NCI-H748 (cell line): ENCODE results near the gene DDX31.

Experiments
- DNase-seq: peaks from one replicate; lab custom pipeline; 2025; ENCODE audit not compliant: unreplicated experiment; lab: John Stamatoyannopoulos, UW

The DDX31 gene

DNA sequence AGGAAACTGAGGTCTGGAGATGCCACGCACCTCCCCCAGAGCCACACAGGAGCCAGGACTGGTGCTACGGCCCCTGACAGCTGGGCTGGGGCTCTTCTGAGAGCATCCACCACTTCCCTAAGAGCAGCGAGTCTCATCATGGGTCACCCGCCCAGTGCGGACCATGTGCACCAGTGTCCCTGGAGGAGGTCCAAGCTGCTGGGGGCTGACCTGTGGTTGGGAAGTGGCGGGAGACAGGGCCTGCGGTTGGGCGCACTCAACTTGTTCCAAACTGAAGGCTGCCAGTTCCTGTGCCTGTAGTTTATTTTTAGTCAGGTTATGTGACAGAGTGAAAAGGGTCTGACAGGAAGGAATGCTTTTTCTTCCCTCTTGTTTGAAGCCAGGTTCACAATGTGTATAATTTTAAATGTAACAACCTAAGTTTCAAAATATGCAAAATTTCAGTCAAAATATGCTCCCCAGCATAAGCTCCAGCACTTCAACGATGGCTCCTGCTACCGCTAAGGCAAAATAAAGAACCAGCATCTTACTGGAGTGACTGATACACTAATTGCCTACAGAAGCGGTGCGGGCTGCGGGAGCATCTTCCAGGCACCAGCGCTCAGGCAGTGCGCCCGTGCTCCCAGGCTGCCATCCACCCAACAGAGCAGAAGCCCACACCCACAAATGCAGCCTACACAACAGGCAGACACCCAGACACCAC, 72.6 kb downstream of the DDX31 start:
- no peak for DNase-seq

DNA sequence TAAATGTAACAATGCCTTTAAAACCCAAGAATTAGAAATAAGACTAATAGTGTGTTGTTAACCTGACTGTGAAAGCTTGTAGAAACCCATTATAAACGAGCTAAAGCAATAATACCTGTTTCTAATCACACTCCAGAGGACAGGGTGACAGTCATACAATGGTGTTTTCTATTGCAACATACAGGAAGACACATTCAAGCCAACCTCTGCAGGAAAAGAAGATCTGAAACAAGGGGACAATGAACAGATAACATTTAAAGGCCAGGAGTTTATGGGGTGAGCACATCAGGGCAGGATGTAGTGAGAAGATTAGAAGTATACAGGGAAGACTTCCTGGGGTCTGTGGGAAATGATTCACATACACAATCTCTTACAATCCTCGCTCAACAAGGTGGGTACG, 73.6 kb downstream of the DDX31 start:
- no peak for DNase-seq

DNA sequence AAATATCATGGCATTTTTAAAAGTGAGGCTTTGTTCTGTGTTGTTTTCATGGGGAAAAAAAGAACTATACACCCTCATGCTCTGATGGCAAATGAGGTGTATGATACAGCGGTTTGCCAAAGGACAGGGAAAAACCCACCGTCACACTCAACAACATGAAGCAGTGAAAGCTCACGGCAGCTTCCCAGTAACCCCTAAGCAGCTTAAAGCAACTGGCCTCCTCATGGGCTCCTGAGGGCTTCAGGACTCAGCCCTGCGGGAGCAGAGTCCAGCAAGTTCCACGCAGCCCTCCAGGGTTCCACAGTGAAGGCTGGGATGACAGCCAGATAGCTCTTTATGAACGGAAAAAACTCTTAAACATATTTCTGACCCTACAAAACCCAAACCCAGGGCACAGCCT, 74.5 kb downstream of the DDX31 start:
- DNase-seq: no peak

DNA sequence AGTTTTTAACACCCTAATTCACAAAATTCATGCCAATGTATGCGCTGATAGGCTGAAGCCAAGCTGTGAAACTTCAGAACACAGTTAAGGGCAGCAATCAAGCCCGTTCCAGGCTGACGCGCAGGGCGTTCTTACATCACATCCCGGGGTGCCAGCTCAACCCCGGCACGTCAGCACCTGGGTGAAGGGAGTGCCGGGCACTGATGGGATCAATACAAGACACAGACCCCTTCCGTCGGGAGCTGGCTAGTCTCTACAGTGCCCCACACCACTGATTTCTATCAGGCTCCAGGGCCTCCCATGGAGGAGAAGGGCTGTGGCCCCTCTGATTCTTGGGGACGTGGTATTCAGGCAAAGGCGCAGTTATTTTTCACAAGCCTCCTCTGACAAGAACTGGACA, 75.4 kb downstream of the DDX31 start:
- no peak for DNase-seq

DNA sequence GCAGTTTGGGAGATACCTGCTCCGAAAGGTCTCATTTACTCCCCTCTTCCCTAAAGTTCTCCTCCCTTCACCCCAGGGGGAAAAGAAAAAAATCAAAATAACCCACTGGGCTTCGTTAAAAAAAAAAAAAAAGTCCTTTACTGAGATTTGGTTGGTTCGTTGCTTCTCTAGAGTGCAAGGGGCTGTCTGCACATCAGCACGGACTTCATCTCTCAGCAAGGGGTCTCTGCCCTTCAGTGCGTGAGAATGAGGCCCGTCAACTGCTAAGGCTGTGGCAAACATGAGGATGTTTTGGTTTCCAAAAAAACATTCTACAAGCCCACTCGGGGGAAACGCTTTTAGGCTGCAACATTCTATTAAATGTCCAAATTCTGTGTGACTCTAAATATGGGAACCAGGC, 77.3 kb downstream of the DDX31 start:
- DNase-seq: no peak

DNA sequence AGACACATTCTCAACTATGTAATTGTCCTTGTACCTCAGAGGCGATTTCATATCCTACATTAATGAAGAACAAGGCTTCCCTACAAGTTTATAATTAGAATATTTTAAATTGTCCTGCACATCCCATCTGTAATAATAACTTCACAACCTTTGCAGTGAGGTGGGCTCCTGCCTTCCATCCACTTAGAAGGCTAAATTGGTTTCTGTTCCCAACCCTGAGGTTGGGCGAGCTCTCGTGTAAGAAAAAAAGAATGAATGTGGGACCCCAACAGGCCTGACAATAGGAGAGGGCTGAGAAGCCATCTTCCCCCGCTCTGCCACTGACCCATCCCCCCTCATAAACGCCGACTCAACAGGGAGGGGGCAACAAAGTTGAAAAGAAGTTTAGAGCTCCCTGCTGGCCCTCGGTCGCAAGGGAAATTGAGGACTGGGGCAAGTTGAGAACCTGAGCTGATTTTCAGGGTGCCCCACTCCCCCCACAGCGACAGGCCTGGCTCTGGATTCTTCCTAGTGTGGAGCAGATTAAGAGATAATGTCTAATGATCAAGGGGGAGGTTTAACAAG, 78.0 kb downstream of the DDX31 start:
- DNase-seq: no peak

DNA sequence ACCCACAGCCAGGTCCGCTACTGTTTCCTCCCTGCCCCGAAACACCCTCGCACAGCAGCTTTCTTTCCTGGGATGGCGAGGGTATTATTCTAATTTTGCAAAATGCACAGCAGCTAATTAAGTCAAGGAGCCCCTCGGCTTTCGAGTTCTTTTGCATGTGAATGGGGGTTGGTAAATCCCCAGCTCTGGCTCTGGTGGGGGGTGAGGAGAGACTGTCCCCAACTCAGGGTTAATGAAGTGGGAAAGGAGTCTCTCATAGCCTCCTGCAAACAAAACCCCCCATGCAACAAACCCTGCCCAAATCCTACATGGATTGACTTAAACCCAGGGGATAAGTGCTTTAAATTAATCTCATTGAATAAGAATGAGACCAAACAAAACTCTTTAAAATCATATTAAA, 78.5 kb downstream of the DDX31 start:
- DNase-seq: no peak

DNA sequence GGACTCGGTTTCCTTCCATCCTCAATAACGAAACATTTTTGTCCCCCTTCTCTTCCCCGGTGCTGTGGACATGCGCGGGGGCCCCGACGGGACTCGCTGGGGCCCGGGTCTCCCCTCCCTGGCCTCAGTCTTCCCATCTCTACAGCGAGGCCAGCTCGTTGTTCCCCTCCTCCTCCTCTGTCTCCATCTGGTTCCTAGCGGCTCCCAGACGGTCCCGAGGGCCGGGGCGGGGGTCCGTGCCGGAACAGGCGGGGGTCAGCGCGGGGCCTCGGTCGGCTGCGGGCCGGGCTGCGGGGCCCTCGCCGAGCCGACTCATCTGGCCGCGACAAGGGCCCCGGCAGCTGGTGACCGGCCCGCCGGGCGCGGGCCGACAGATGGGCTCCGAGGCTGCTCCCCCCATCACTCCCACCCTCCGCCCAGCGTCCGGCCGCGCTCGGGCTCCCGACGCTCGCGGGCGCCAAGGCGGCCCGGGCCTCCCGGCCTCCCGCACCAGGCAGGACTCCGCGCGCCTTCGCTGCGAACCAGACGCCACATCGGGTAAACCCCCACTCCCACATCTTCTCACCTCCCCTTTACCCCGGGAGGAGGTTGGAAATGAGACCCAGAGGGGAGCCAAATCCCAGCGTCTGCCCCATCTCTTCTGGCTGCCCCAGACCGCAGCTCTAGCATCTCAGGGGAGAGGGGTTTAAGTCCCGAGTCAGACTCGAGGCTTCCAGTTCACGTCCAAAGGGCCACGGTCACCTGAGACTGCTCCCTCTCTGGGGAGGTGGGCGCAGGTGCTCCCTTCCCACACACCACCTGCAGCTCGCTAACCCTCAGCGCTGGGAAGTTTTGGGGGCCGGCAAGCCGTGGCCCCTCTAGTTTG, 79.2 kb downstream of the DDX31 start:
- no peak for DNase-seq

DNA sequence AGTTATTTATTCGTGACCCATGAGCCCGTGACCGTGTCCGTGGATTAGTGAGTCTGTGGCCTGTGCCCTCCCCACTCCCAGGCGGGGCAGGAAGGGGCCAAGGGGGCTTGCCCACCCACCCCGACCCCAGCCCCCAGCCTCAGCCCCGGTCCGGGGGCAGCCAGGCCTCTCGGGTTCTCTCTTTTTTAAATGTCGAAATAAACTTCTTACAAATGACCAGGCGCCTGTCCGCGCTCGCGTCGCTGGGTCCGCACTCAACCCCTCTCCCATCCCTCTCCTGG, 79.8 kb downstream of the DDX31 start:
- no peak for DNase-seq

DNA sequence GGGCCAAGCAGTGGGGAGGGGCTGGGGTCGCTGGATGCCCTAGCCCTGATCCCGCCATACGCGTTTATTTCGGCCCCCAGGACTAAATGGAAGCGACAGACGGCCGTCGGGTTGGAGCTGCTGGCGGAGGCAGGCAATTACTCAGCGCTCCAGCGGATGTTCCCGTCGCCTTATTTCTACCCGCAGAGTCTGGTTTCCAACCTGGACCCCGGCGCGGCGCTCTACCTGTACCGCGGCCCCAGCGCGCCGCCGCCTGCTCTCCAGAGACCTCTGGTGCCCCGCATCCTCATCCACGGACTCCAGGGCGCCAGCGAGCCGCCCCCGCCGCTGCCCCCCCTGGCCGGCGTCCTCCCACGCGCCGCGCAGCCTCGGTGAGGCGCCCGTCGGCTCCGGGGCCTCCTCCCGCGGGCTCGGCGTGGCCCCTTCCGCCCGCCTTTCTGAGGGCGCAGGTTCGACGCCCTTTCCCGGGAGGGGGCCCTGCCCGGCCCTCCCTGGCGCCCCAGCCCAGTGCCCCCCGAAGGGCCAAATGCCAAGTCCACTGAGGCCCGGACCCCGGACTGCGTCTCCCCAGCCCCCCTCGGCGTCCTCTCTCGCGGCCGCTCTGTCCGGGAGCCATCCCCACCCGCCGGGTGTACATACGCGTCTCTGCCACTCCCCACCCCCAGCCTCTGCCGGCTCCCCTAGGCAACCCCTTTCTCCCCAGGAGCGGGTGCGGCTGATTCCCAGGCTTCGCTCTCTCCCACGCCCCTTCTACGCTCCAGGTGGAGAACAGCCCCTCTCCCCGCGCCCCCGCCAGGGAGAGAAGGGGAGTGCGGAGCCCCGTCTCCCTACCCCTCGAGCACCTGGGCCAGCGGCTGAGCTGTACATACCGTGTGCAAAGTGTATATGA, 80.4 kb downstream of the DDX31 start:
- DNase-seq: peak; percentile 26

DNA sequence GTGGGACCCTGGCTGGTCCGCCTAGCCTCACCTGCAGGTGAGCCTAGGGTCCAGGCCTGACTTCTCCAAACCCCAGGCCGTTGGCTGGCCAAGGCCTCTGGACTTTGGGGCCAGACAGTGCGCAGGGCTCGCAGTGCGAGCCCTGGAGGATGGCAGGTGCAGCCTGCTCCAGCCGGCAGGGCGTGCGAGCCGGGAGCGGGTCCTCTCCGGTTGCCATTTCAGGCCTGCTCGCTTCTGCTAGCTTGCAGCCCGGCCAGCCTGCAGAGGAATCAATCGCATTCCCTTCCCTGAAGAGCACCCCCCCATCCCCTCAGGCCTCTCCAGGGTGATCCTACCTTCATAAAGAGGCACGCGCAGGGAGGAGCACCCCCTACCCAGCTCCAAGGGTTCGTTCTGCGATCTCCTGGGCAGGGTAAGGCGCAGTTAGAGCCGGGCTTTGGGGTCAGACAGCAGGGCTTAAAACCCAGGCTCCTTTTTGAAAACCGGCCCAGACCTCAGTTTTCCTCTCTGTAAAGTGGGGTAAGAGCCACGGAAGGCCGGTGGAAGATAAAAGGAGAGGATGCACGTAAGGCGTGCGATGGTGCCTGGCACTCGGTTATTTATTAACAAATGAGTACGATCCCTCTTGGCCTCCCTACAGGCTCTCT, 81.2 kb downstream of the DDX31 start:
- no peak for DNase-seq

DNA sequence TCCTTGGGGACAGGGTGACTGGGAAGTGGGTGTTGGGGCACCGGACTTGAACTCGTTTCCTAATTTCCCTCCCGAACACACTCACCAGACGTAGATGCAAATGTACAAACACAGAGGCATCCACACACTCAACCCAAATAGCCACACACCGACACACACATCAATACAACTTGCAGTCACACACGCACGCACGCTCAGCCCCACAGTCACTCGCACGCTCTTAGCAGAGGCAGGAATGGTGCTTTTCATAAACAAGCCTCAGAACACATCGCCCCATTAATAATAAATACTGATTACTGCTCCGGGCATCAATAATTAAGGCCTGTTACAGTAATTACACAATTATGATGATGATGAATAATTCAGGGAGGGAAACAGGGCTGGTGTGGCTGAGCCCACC, 81.7 kb downstream of the DDX31 start:
- no peak for DNase-seq

DNA sequence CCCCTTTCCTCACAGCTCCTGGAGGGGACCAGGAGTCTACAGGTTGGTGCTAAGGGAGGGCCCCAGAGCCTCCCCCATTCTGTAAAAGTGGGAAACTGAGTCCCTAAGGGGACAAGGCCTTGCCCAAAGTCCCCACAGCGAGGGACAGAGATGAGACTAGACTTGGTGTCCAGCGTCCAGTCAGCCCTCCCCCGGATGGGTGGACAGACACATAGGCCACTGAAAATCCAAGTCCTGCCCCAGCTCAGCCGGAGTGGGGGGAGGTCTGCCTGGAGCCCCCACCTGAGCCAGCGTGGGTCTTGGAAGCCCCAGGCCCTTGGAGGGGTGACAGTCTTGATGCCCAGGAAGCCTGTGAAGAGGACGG, 82.2 kb downstream of the DDX31 start:
- DNase-seq: no peak

DNA sequence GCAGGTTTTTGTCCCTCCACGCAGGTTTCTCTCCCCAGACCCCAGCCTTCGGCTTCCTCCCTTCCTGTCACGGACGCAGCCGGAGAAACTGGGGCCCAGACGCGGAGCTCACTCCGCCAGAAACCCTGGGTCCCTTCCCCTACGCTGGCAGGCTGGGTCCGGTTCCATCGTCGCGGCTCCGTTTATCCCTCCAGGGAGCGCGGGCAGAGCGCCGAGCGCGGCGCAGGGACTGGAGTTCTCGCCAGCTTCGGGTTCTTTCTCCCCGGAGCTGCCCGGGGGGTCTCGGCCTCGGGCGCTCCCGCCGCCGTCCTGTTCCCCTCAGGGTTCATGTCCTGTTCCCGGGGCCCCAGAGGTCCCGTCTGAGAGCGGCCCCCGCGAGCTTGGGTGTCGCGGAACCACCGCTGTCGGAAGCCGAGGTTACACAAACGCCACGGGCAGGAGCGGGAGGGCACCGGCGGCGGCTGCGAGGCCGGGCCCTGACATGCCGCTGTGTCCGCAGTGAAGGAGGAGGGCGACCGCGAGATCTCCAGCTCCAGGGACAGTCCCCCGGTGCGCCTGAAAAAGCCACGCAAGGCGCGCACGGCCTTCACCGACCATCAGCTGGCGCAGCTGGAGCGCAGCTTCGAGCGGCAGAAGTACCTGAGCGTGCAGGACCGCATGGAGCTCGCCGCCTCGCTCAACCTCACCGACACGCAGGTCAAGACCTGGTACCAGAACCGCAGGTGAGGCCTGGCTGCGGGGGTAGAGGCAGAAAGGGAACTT, 82.8 kb downstream of the DDX31 start:
- DNase-seq: peak; percentile 72

DNA sequence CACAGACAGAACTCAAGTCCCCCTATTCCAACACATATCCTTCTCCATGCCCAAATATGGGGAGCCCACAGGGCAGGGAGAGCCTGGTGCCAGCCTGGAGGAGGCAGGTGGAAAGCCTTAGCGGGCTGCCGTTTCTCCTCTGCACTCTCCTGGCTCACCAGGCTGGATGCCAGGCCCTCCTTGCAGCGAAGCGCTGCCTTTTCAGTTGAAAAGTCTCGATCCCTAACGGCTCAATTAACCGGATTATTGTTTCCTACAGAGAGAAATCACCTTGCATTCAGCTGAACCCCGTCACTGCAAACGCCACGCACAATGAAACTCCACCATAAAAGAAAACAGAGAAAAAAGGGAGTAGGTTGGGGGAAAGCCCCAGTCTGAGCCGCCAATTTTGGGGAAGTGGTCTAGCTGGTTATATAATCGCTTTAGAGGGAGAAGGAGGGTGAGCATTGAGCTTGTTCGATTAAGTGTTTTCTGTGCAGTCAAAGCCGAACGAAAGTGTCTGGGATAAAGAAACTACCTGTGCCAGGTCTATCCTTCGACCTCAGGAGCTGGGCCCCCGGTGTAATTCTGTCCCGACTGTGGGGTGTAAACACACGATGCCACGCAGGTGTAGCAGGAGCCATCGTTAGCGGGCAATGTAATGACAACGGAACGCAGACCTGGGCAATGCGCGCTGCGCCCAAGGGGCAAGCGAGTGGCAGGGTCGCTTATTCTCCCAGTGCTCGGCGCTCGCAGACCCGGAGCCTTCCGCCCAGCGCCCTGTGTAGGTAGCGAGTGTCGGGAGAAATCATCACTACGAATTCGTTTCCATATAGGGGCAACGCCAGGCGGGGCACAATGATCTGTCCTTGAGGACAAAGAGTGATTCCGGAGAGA, 83.6 kb downstream of the DDX31 start:
- peak; percentile 72 for DNase-seq

DNA sequence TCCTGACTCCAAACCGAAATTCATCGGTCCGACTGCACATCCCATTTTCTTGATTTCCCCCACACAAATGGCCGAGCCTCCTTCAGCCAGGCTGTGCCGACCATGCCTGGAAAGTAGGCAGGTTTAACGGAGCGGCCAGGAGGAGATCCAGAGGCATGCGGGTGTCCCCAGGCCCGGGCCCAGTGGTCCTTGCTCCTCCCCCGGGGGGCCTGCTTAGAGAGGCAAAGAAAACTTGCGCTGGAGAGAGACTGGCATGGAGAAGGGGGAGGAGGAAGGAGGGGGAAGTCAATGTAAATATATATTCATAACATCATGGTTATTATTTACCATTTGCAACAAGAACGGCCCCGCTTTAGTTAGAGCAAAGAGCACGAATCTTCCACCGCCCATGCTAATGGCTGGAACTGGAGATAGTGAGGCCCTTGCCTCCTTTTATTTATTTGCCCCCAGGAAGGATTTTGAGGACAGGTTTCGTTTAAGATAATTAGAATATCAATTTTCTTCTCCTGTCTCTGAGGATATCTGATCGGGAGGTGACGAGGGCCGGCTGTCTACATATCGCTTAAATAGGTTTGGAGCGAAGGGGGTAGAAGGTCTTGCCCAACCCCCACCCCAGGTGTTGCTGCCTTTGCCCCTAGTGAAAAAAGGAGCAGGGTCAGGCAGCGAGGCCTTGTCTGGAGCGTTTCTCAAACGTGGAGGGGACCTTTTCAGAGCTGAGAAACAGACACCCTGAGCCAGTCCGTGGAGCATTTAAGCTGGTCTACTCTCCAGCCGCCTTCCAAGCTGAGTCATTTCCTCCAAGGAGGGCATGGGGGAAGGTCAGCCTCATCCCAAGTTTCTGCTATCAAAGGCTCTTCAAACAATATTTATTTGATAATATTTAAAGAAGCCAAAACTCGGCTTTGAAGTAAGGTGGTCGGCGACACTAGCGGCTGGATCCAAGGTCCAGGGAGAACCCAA, 84.9 kb downstream of the DDX31 start:
- no peak for DNase-seq

DNA sequence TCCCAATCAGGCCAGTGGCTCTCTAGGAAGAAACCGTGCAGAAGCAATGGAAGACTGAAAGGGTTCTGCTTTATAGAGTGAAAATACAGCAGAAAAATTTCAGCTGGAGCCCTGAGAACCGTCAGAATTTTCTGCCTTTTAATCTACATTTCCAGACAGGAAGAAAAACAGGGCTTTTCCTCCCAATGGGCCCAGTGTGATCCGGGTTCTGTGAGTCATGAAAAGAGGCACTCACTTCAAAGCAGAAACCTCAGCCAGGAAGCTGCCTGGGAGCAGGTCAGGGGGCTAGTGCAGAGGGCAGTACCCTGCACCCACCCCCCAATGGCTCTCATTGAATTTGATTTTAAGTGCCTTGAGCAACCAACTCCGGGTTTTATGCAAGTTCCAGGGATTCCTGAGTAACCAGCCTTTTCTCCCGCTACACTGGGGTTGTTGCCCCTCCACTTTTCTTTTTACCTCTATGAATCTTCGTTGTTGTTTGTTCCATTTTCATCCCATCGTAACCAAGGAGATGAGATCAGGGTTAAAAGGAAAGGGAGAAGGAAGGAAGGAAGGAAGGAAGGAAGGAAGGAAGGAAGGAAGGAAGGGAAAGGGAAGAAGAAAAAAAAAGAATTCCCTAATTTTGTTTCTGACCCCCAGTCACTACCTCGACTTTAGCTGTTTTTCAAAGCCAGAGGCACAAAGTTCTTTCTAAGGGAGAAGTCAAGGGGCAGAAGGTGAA, 86.0 kb downstream of the DDX31 start:
- DNase-seq: no peak
